GM12891 (cell line): ENCODE measurements around the gene SPDYA.

ENCODE experiments used
- PAX5 ChIP-seq: IDR thresholded peaks from 2 replicates; pipeline ENCODE4 v1.6.1; 2011; ENCODE audit warnings: low read length, moderate library complexity, mild to moderate bottlenecking; ENCODE audit not compliant: insufficient read depth, severe bottlenecking
- POLR2A ChIP-seq: IDR thresholded peaks from 2 replicates; pipeline ENCODE4 v1.6.1; 2011; ENCODE audit warnings: low read depth, low read length, control low read depth
- POLR2AphosphoS5 ChIP-seq: IDR thresholded peaks from 2 replicates; pipeline ENCODE4 v1.6.1; 2011; ENCODE audit warnings: low read depth, low read length, control low read depth
- SPI1 ChIP-seq: IDR thresholded peaks from 2 replicates; pipeline ENCODE4 v1.6.1; 2011; ENCODE audit warnings: low read depth, low read length, control low read depth
- TAF1 ChIP-seq: IDR thresholded peaks from 2 replicates; pipeline ENCODE4 v1.6.1; 2011; ENCODE audit warnings: low read depth, low read length, control low read depth

DNA sequence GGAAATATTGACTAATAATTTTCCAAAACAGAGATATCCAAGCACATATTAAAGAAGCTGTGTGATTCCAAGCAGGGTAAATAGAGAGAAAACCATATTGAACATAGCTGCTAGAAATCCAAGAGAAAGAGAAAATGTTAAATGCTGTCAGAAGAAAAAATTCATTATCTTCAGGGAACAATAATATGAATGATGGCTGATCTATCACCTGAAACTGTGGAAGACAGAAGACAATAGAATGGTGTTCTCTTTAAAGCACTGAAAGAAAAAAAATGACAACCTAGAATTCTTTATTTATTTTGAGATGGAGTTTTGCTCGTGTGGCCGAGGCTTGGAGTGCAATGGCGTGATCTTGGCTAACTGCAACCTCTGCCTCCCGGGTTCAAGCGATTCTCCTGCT is 41.7 kb upstream of the SPDYA start:
- TF ChIP-seq POLR2A (no peak), POLR2AphosphoS5 (no peak), TAF1 (no peak), PAX5 (no peak), SPI1 (no peak)
